HepG2 (cell line): Measurements from ENCODE around the gene ARFGEF3. TPM values are rescaled to one million over a fixed set of nuclear protein-coding genes. Genes with fewer than 3 reads are reported as not detected.

Experiments used
- ATF7 ChIP-seq, 2 experiments: fragments of 450-650 bp in 1 of 2; sonication (generic) in 1 of 2; formaldehyde crosslinking in 1 of 2; IDR thresholded peaks; 2 replicates each; pipeline versions ENCODE4 v1.4.0 to v1.6.1; 2016 to 2020; ENCODE audit warnings: antibody characterized with exemption in 1 of 2, mild to moderate bottlenecking in 1 of 2, missing genetic modification reagents in 1 of 2
- ESRRA ChIP-seq: sonication (generic); formaldehyde crosslinking; IDR thresholded peaks from 2 replicates; pipeline ENCODE4 v1.5.1; 2020; ENCODE audit warnings: mild to moderate bottlenecking, low read depth, missing genetic modification reagents
- KLF11 ChIP-seq: IDR thresholded peaks from 2 replicates; pipeline ENCODE4 v1.6.1; 2016; ENCODE audit warnings: missing compliant biosample characterization
- MAZ ChIP-seq, 2 experiments: sonication (generic) in 1 of 2; formaldehyde crosslinking in 1 of 2; IDR thresholded peaks; 2 replicates each; pipeline versions ENCODE4 v1.5.0 to v1.6.1; 2012 to 2020; ENCODE audit warnings: low read depth in 2 of 2, mild to moderate bottlenecking in 2 of 2, borderline replicate concordance in 1 of 2, improper control_type of control experiment in 1 of 2, low read length in 1 of 2, missing genetic modification reagents in 1 of 2, moderate library complexity in 1 of 2
- MTF1 ChIP-seq: sonication (generic); formaldehyde crosslinking; IDR thresholded peaks from 2 replicates; pipeline ENCODE4 v1.5.0; 2020; ENCODE audit warnings: missing genetic modification reagents
- NCOR1 ChIP-seq: fragments of 200-600 bp; sonication (generic); IDR thresholded peaks from 2 replicates; pipeline ENCODE4 v1.7.0; 2017; ENCODE audit warnings: antibody characterized with exemption, low read length, borderline replicate concordance
- PLRG1 ChIP-seq: fragments of 450-650 bp; conservative IDR thresholded peaks from 2 replicates; pipeline ENCODE4 v1.6.1; 2016
- SCMH1 ChIP-seq: sonication (generic); formaldehyde crosslinking; IDR thresholded peaks from 2 replicates; pipeline ENCODE4 v1.9.0; 2021; ENCODE audit warnings: missing genetic modification reagents, mild to moderate bottlenecking, borderline replicate concordance
- SIN3B ChIP-seq: fragments of 150-350 bp; IDR thresholded peaks from 2 replicates; pipeline ENCODE4 v1.6.1; 2014; ENCODE audit warnings: low read length
- SSRP1 ChIP-seq: IDR thresholded peaks from 2 replicates; pipeline ENCODE4 v1.6.1; 2016; ENCODE audit warnings: control low read depth
- YEATS2 ChIP-seq: sonication (generic); formaldehyde crosslinking; IDR thresholded peaks from 2 replicates; pipeline ENCODE4 v1.4.0; 2020; ENCODE audit warnings: missing genetic modification reagents, borderline replicate concordance
- ZFP36L1 ChIP-seq: sonication (generic); formaldehyde crosslinking; IDR thresholded peaks from 2 replicates; pipeline ENCODE4 v1.8.0; 2022; ENCODE audit warnings: mild to moderate bottlenecking, missing genetic modification reagents, moderate library complexity
- ZNF337 ChIP-seq: sonication (generic); formaldehyde crosslinking; IDR thresholded peaks from 2 replicates; pipeline ENCODE4 v1.5.1; 2020; ENCODE audit warnings: missing genetic modification reagents, low read depth, mild to moderate bottlenecking, borderline replicate concordance
- ZNF484 ChIP-seq: sonication (generic); formaldehyde crosslinking; IDR thresholded peaks from 2 replicates; pipeline ENCODE4 v1.5.1; 2020; ENCODE audit warnings: mild to moderate bottlenecking, low read depth, missing genetic modification reagents, borderline replicate concordance
- ZNF607 ChIP-seq: sonication (generic); formaldehyde crosslinking; IDR thresholded peaks from 2 replicates; pipeline ENCODE4 v1.5.1; 2020; ENCODE audit warnings: missing genetic modification reagents, mild to moderate bottlenecking, borderline replicate concordance
- ZNF713 ChIP-seq: sonication (generic); formaldehyde crosslinking; IDR thresholded peaks from 2 replicates; pipeline ENCODE4 v1.4.0; 2020; ENCODE audit warnings: mild to moderate bottlenecking, missing genetic modification reagents
- polyA plus RNA-seq, 8 experiments: library from polyadenylated mRNA; depleted of rRNA in 3 of 8; stranded (reverse) in 7 of 8; unstranded in 1 of 8; fragments of >200 nt; fragmentation: Illumina TruSeq in 4 of 8; extraction: Trizol in 4 of 8; gene quantifications; 2 replicates each; pipeline versions ENCODE4 v1.2.1 to v1.2.3, GENCODE V29; 2011 to 2016; ENCODE audit warnings: low read depth in 4 of 8, missing spikeins in 1 of 8, mixed read lengths in 1 of 8; ENCODE audit not compliant: insufficient read depth in 1 of 8
- total RNA-seq, 5 experiments: library from RNA; depleted of rRNA; stranded (reverse); fragments of >200 nt; fragmentation: Illumina TruSeq; extraction: Trizol; gene quantifications; 2 replicates each; pipeline ENCODE4 v1.2.3, GENCODE V29; 2016; ENCODE audit warnings: low read depth in 1 of 5
- TF ChIP-seq, protein P1 (sequence below): sonication (generic); formaldehyde crosslinking; IDR thresholded peaks from 2 replicates; pipeline ENCODE4 v1.5.0; 2020; ENCODE audit warnings: mild to moderate bottlenecking, low read depth, missing genetic modification reagents, borderline replicate concordance
- TF ChIP-seq, protein P2 (sequence below): sonication (generic); formaldehyde crosslinking; conservative IDR thresholded peaks from 2 replicates; pipeline ENCODE4 v1.8.0; 2022; ENCODE audit warnings: mild to moderate bottlenecking, moderate library complexity, missing genetic modification reagents
- TF ChIP-seq, protein P3 (sequence below): sonication (generic); formaldehyde crosslinking; IDR thresholded peaks from 2 replicates; pipeline ENCODE4 v1.5.1; 2020; ENCODE audit warnings: mild to moderate bottlenecking, missing genetic modification reagents
- TF ChIP-seq, protein P4 (sequence below): sonication (generic); formaldehyde crosslinking; IDR thresholded peaks from 2 replicates; pipeline ENCODE4 v1.4.0; 2020; ENCODE audit warnings: missing genetic modification reagents
- TF ChIP-seq, protein P5 (sequence below): sonication (generic); formaldehyde crosslinking; IDR thresholded peaks from 2 replicates; pipeline ENCODE4 v1.8.1; 2022; ENCODE audit warnings: low read depth, mild to moderate bottlenecking, missing genetic modification reagents

ARFGEF3 gene
- total and polyA plus RNA-seq, 2 of the 13 experiments (the other 11 are each of a cell fraction or from before 2014, with no cell fraction given) = 0.60 to 2.6 TPM

DNA sequence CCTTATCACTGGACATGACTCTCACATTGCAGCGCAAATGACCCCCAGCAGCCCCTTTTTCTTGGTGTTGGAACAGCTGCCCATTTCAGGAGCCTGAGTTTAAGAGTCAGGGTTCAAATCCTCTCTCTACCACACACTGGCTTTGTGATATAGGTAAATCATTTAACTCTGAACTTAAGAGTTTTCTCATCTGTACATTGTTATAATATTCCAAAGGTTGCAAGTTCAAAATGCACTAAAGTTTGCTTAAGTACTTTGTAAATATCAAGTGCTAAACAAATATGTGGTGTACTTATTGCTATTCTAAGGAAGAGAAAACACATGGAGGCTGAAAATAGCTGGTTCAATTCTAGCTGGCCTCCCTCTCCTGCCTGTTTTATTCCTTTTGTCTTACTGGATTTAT, 95.9 kb downstream of the ARFGEF3 start (continued):
- no peak for TF ChIP-seq MAZ (IDR thresholded peaks at IDR 0.05; ENCODE audit: borderline replicate concordance, low read depth, low read length)
- TF ChIP-seq MAZ (CRISPR knock-in tag; IDR thresholded peaks at IDR 0.05; ENCODE audit: low read depth) = no peak
- TF ChIP-seq ZNF713 = no peak
- TF ChIP-seq, protein P1, sequence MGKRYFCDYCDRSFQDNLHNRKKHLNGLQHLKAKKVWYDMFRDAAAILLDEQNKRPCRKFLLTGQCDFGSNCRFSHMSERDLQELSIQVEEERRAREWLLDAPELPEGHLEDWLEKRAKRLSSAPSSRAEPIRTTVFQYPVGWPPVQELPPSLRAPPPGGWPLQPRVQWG = no peak
- TF ChIP-seq ESRRA = no peak; the same call in 1 of the 2 replicates
- TF ChIP-seq ZNF337 (CRISPR knock-in tag) = no peak
- TF ChIP-seq, protein P2, sequence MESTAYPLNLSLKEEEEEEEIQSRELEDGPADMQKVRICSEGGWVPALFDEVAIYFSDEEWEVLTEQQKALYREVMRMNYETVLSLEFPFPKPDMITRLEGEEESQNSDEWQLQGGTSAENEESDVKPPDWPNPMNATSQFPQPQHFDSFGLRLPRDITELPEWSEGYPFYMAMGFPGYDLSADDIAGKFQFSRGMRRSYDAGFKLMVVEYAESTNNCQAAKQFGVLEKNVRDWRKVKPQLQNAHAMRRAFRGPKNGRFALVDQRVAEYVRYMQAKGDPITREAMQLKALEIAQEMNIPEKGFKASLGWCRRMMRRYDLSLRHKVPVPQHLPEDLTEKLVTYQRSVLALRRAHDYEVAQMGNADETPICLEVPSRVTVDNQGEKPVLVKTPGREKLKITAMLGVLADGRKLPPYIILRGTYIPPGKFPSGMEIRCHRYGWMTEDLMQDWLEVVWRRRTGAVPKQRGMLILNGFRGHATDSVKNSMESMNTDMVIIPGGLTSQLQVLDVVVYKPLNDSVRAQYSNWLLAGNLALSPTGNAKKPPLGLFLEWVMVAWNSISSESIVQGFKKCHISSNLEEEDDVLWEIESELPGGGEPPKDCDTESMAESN (CRISPR knock-in tag) = no peak
- no peak for TF ChIP-seq SIN3B
- TF ChIP-seq SSRP1 (CRISPR knock-in tag) = no peak
- no peak for TF ChIP-seq ZNF607 (CRISPR knock-in tag)
- TF ChIP-seq YEATS2 (CRISPR knock-in tag) = no peak
- TF ChIP-seq, protein P3, sequence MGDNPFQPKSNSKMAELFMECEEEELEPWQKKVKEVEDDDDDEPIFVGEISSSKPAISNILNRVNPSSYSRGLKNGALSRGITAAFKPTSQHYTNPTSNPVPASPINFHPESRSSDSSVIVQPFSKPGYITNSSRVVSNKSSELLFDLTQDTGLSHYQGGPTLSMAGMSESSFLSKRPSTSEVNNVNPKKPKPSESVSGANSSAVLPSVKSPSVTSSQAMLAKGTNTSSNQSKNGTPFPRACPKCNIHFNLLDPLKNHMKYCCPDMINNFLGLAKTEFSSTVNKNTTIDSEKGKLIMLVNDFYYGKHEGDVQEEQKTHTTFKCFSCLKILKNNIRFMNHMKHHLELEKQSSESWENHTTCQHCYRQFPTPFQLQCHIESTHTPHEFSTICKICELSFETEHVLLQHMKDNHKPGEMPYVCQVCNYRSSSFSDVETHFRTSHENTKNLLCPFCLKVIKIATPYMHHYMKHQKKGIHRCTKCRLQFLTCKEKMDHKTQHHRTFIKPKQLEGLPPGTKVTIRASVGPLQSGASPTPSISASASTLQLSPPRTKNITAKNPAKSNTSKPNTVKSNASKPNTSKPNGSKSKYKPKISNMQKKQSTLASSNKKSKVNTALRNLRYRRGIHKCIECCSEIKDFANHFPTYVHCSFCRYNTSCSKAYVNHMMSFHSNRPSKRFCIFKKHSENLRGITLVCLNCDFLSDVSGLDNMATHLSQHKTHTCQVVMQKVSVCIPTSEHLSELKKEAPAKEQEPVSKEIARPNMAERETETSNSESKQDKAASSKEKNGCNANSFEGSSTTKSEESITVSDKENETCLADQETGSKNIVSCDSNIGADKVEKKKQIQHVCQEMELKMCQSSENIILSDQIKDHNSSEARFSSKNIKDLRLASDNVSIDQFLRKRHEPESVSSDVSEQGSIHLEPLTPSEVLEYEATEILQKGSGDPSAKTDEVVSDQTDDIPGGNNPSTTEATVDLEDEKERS (CRISPR knock-in tag) = 0 out of 2 replicates have a peak, but pooled peaks have one; percentile 22
- TF ChIP-seq, protein P4, sequence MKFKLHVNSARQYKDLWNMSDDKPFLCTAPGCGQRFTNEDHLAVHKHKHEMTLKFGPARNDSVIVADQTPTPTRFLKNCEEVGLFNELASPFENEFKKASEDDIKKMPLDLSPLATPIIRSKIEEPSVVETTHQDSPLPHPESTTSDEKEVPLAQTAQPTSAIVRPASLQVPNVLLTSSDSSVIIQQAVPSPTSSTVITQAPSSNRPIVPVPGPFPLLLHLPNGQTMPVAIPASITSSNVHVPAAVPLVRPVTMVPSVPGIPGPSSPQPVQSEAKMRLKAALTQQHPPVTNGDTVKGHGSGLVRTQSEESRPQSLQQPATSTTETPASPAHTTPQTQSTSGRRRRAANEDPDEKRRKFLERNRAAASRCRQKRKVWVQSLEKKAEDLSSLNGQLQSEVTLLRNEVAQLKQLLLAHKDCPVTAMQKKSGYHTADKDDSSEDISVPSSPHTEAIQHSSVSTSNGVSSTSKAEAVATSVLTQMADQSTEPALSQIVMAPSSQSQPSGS = no peak
- TF ChIP-seq PLRG1 = no peak
- TF ChIP-seq ZFP36L1 (CRISPR knock-in tag) = no peak
- TF ChIP-seq, protein P5, sequence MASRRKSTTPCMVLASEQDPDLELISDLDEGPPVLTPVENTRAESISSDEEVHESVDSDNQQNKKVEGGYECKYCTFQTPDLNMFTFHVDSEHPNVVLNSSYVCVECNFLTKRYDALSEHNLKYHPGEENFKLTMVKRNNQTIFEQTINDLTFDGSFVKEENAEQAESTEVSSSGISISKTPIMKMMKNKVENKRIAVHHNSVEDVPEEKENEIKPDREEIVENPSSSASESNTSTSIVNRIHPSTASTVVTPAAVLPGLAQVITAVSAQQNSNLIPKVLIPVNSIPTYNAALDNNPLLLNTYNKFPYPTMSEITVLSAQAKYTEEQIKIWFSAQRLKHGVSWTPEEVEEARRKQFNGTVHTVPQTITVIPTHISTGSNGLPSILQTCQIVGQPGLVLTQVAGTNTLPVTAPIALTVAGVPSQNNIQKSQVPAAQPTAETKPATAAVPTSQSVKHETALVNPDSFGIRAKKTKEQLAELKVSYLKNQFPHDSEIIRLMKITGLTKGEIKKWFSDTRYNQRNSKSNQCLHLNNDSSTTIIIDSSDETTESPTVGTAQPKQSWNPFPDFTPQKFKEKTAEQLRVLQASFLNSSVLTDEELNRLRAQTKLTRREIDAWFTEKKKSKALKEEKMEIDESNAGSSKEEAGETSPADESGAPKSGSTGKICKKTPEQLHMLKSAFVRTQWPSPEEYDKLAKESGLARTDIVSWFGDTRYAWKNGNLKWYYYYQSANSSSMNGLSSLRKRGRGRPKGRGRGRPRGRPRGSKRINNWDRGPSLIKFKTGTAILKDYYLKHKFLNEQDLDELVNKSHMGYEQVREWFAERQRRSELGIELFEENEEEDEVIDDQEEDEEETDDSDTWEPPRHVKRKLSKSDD (CRISPR knock-in tag) = no peak
- TF ChIP-seq MTF1 = no peak
- TF ChIP-seq SCMH1 (CRISPR knock-in tag) = no peak
- TF ChIP-seq ZNF484 (CRISPR knock-in tag) = no peak
- no peak for TF ChIP-seq KLF11 (CRISPR knock-in tag)
- peak; percentile 73; the same call in 1 of the 2 replicates for TF ChIP-seq NCOR1
- no peak for TF ChIP-seq ATF7 (IDR thresholded peaks at IDR 0.05)
- TF ChIP-seq ATF7 (CRISPR knock-in tag; IDR thresholded peaks at IDR 0.05) = no peak
